AG20443 (cell line): ENCODE results near the gene UCHL1.
"Not testable (repeated sequence)": the region's sequence is repeated elsewhere in the genome, so short reads cannot be mapped to it uniquely, and the experiment has no call there.

Source experiments
- DNase-seq: peaks from one replicate; pipeline ENCODE4 v3.0.0; 2012; ENCODE audit warnings: low spot score, mixed read lengths

UCHL1 gene

DNA sequence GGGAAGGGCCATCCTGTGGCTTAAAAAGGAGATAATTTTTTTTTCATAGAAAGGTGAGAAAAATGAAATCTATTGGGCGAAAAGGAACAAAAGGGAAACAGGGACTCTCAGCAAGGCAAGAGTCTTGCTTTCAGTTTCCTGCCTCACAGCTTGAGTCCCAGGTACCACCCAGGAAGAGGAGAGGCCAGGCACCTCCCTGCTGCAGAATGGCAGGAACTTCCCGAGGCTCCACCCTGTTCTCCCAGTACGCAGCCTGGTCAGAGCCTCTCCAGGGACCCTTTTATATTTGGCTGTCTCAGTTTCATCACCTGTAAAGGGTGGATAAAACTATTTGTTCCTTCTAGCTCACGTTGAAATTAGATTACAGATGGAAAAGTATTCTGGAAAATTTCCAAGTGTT is 33.8 kb downstream of the UCHL1 start:
- DNase-seq = no peak

GRCh38 chr4:41294445-41295062 is 37.8 kb downstream of the UCHL1 start:
- no peak for DNase-seq

DNA sequence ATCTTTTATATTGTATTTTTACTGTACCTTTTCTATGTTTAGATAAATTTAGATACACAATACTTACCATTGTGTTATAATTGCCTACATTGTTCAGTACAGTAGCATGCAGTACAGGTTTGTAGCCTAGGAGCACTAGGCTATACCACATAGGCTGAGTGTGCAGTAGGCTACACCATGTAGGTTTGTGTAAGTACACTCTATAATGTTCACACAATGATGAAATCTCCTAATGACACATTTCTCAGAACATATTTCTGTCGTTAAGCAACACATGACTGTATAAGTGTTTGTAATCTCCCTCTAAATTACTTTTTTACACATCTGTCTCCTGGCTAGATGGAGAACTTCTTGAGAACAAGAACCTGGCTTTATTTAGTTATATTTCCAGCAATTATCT is 40.3 kb downstream of the UCHL1 start:
- DNase-seq = no peak

DNA sequence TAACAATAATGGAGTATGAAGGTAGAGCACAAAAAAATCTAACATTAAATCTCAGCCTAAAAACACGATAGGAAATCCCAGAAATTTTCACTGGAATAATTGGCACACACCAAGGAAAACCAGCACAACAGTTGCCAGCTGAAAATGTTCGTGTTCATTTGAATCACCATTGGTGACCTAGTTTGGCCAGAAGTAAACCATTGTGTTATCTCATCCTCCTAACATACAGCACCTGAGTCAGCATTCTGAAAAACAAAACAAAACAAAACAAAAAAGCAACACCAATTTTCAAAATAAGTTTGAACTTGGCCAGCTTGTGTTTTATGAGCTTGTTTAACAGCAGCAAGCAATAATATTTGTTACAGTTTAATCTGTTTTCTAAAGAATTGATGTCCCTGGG is 41.1 kb downstream of the UCHL1 start:
- no peak for DNase-seq

DNA sequence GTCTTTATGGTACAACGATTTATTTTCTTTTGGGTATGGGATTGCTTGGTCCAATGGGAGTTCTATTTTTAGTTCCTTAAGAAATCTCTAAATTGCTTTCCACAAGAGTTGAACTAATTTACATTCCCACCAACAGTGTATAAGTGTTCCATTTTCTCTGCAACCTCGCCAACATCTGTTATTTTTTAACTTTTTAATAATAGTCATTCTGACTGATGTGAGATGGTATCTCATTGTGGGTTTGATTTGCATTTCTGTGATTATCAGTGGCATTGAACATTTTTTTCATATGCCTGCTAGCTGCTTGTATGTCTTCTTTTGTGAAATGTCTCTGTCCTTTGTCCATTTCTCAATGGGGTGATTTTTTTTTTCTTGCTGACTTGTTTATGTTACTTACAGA is 42.8 kb downstream of the UCHL1 start:
- no peak for DNase-seq

DNA sequence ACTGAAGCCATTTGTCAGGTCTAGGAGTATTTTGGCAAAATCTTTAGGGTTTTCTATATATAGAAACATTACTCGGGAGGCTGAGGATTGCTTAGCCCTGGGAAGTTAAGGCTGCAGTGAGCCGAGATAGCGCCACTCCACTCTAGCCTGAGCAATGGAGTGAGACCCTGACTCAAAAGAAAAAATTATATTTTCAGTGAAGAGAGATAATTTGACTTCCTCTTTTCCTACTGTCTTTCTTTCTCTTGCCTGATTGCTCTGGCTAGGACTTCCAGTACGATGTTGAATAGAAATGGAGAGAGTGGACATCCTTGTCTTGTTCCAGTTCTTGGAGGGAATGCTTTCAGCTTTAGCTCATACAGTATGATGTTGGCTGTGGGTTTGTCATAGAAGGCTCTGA is 44.4 kb downstream of the UCHL1 start:
- DNase-seq = no peak

- DNase-seq = no peak
Observed at GRCh38 chr4:41303372-41304118, 46.8 kb downstream of the UCHL1 start.

GRCh38 chr4:41304221-41304620 is 47.5 kb downstream of the UCHL1 start:
- DNase-seq = no peak

DNA sequence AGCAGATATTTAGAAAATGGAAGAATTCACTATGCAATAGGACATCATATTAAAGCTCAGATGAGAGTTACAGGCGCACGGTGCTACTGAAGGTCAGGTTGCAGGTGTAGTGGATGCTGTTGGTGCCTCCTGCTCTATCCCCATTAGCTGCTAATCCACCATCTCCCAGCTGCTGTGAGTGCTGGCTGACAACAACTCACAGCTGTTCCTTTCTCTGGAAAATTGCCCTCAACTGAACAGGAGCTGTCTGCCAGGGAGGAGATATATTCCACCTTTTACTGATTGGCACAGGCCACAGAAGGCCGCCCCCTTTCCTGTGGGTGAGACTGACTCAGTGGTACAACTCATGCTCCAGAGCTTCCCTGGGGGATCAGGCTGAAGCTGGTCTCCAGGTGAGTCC is 48.7 kb downstream of the UCHL1 start:
- no peak for DNase-seq

DNA sequence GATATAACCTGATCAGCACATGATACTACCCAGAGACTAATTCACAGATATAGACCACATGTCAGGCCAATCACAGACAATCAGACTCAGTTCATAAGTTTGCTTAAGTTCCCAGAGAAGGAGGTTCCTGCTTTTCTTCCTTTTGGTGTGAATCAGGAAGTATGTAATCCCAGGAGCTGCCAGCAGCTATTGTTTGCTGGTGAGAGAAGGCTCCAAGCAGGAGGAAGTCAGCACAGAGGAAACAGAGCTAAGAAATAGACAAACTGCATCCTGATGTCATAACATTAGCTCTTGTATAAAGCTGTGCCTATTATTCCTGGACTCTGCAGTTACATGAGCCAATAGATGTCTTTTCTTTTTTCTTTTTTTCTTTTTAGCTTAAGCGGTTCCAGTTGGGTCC is 50.9 kb downstream of the UCHL1 start:
- DNase-seq = no peak

DNA sequence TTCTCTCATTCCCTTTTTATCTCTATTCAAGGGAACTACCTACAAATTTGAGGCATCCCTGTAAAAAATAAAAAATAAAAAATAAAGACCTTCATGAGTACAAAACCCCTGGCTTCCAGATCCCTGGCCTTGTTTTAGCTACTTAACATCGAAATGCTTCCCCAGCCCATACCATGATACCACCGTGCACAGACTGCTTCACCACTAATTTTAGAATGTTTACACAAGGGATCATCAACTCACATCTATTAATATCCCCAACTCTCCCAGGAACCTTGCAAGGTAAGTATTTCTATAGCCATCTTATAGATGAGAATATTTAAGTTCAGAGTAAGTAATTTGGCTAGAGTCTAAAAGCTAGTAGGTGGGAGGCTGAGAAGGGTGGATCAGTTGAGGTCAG is 51.7 kb downstream of the UCHL1 start:
- no peak for DNase-seq

DNA sequence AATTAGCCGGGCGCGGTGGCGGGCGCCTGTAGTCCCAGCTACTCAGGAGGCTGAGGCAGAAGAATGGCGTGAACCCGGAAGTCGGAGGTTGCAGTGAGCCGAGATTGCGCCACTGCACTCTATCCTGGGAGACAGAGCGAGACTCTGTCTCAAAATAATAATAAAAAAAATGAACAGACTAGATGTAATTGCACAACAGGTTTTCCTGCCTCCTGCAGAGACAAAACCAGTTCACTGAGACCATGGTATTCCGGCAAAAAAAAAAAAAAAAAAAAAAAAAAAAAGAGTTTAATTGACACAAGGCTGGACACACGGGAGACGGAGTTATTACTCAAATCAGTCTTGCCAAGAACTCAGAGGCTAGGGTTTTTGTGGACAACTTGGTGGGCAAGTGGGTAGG is 58.7 kb downstream of the UCHL1 start:
- DNase-seq = not testable (repeated sequence)

DNA sequence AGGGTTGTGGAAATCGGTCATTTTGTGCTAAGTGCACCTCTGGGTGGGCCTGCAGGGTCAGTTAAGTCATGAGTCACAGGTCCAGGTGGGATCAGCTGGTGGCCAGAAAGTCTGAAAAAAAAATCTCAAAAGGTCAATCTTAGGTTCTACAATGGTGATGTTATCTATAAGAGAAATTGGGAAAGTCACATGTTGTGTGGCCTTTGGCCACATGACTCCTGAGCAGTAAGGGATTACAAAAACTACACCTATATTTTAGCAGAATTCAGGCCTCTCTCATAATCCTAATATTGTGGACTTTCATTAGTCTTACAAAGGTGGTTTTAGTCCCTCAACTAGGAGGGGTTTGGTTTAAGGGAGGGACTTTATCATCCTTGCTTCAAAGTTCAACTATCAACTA is 59.1 kb downstream of the UCHL1 start:
- DNase-seq = no peak
